Body of pancreas (tissue), 4 donors: ENCODE results near the gene UTP25.

ENCODE experiments used
- CTCF ChIP-seq, 7 experiments: fragments of 450-650 bp in 4 of 7; fragments of 200-600 bp in 3 of 7; sonication (generic) in 3 of 7; IDR thresholded peaks; one replicate each; pipeline ENCODE4 v1.5.1; 2016 to 2019; ENCODE audit warnings: antibody characterized with exemption in 7 of 7
- POLR2A ChIP-seq, 3 donors: fragments of 450-650 bp; IDR thresholded peaks; one replicate each; pipeline ENCODE4 v1.6.1; 2016; ENCODE audit warnings: antibody characterized with exemption in 3 of 3, mild to moderate bottlenecking in 2 of 3

- TF ChIP-seq CTCF (IDR thresholded peaks at IDR 0.05), result no peak
- TF ChIP-seq POLR2A (IDR thresholded peaks at IDR 0.05), result no peak
These were observed 20.3 kb upstream of the UTP25 start for GRCh38 chr1:209807509-209807908.
